Thymus (tissue), 14 donors: ENCODE results near the gene OR52N1. TPM values are rescaled to one million over a fixed set of nuclear protein-coding genes. Genes with fewer than 3 reads are reported as not detected.

Experiments
- DNase-seq, 9 donors: peaks; one replicate each; pipeline ENCODE4 v3.0.0-alpha.2; 2013; ENCODE audit warnings: low spot score in 9 of 9, low read depth in 6 of 9, missing footprints in 1 of 9
- H3K27ac ChIP-seq, 2 donors: one replicate each; pipeline ENCODE4 v1.5.1; 2013; ENCODE audit warnings: control low read depth in 1 of 2, low read depth in 1 of 2, low read length in 1 of 2, mild to moderate bottlenecking in 1 of 2, moderate library complexity in 1 of 2
- H3K27me3 ChIP-seq, 2 donors: one replicate each; pipeline ENCODE4 v1.5.1; 2013; ENCODE audit warnings: low read length in 1 of 2; ENCODE audit not compliant: control insufficient read depth in 2 of 2, insufficient read depth in 1 of 2
- H3K36me3 ChIP-seq, 2 donors: one replicate each; pipeline ENCODE4 v1.5.1; 2013; ENCODE audit warnings: low read length in 1 of 2, mild to moderate bottlenecking in 1 of 2, moderate library complexity in 1 of 2; ENCODE audit not compliant: control insufficient read depth in 2 of 2, insufficient read depth in 2 of 2
- H3K4me1 ChIP-seq, 2 donors: one replicate each; pipeline ENCODE4 v1.5.1; 2013; ENCODE audit warnings: low read length in 2 of 2; ENCODE audit not compliant: control insufficient read depth in 2 of 2, insufficient read depth in 2 of 2
- H3K4me3 ChIP-seq, 2 donors: one replicate each; pipeline ENCODE4 v1.5.1; 2013; ENCODE audit warnings: low read length in 2 of 2, control low read depth in 1 of 2, mild to moderate bottlenecking in 1 of 2
- H3K9me3 ChIP-seq, 2 donors: one replicate each; pipeline ENCODE4 v1.5.1; 2013; ENCODE audit warnings: low read length in 1 of 2, mild to moderate bottlenecking in 1 of 2; ENCODE audit not compliant: control insufficient read depth in 2 of 2, insufficient read depth in 1 of 2
- WGBS: extraction: QIAGEN DNeasy Blood & Tissue Kit; methylation state at CpG from one replicate; pipeline ENCODE4 v1.1.7; 2013; 5-methylcytosine and 5-hydroxymethylcytosine counted together
- long read RNA-seq, 10 donors: transcript quantifications; one replicate each; lab custom pipeline, GENCODE V29; 2026
- polyA plus RNA-seq: library from polyadenylated mRNA; stranded (reverse); fragments of 200-250 nt; gene quantifications from one replicate; pipeline ENCODE4 v1.2.3, GENCODE V29; 2013
- total RNA-seq: library from RNA; stranded (reverse); fragments of 120-200 nt; gene quantifications from one replicate; pipeline ENCODE4 v1.2.4, GENCODE V29; 2013
- donor health status: healthy.

The OR52N1 gene
- not detected for total RNA-seq
- polyA plus RNA-seq: not detected
- long read RNA-seq, donor 1: 0 reads
- long read RNA-seq, donor 2: 0 reads
- long read RNA-seq, donor 3: 0 reads
- long read RNA-seq, donor 4: 0 reads
- long read RNA-seq, donor 5: 0 reads
- long read RNA-seq, donor 6: 0 reads
- long read RNA-seq, donor 7: 0 reads
- long read RNA-seq, donor 8: 0 reads
- long read RNA-seq, donor 9: 0 reads
- long read RNA-seq, donor 10: 0 reads

DNA sequence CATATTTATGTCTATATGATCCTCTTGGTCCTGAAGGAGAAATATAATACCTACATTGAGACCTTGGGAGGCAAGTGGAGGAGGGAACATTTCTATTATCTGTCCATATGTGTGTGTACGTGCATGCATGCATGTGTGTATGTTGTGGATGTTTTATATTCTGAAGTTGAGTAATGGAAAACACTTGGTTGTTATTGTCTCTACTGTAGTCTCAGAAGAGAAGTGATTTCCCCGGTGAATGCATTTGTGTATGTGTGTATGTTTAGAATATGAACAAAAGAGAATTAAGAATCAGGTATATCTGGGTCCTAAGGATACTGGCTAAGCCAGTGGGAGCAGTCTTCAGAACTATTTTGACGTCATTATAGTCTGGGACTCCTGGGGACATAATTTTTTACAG, at the start of gene OR52N1:
Gene OR52N1, minus strand, starts transcription at position 101 of the 400 bp plus-strand sequence. CDS start 2,449 bp downstream, outside the sequence.
- Histone ChIP-seq H3K9me3 (no peaks in the 10 kb centered on the region), H3K4me3 (no peak within 1 kb of the TSS), H3K27me3 (no peaks in the 10 kb centered on the region), H3K4me1 (no peaks in the 10 kb centered on the region), H3K27ac (no peak within 1 kb of the TSS), H3K36me3 (no peaks in the 10 kb centered on the region)
- DNase-seq: no peak
- 94% methylated on average over 3 of the region's 3 CpGs for WGBS

DNA sequence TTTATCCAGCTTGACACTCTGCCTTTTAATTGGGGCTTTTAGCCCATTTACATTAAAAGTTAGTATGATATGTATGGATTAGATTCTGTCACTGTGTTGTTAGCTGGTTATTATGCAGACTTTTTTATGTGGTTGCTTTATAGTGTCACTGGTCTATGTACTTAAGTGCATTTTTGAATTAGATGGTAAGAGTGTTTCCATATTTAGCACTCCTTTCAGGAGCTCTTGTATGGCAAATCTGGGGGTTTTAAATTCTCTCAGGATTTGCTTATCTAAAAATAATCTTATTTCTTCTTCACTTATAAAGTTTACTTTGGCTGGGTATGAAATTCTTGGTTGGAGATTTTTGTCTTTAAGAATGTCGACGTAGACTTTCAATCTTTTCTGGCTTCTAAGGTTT, 46.6 kb upstream of the OR52N1 start:
- DNase-seq: no peak
- no peak overlapping the region for H3K4me3 ChIP-seq
- WGBS: 96% methylated on average over 2 of the region's 2 CpGs

DNA sequence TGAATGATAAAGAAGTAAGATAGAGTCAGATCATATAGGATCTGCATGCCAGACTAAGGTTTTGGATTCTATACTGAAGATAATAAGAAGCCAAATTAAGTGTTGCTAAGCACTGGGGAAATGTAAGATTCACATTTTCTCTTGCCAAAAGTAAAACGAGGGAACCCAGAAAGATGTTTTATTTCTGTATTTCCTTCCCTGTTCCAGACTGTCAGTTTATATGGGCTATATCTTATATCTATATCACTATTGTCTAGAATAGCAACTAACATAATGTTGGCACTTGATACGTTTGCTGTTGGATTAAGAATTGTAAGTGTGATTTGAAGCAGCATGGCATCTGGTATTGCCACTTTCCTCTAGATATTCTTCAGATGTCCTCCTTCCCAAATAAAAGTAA, 42.4 kb upstream of the OR52N1 start:
- WGBS: 58% methylated on average over 2 of the region's 2 CpGs
- DNase-seq: no peak

More for the DNA sequence above, 46.6 kb upstream of the OR52N1 start:
- Histone ChIP-seq H3K4me1 (no peaks in the 10 kb centered on the region), H3K27me3 (no peaks in the 10 kb centered on the region), H3K36me3 (no peaks in the 10 kb centered on the region), H3K27ac (no peak overlapping the region), H3K9me3 (no peaks in the 10 kb centered on the region)

DNA sequence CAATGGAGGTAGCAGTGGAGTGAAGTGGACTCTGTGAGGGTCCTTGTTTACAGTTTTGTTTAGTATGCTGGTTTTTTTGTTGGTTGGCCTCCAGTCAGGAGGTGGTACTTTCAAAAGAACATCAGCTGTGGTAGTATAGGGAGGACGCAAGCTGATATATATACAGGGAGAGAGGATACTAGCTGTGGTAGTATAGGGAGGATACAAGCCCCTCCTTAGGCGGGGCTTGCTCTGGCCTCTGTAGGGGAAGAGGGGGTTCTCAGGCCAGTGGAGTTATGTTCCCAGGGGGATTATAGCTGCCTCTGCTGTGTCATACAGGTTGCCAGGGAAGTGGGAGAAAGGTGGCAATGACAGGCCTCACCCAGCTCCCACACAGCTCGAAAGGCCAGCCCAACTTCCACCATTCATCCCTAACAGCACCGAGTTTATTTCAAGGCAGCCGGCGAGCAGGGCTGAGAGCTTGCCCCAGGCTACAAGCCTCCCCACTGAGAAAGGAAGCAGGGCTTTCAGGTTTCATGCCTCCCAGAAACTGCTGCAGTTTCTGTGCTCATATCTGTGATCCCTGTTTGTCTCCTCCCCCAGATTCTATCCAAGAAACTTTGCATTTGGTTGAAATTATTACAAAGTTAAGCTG, 40.2 kb upstream of the OR52N1 start:
- Histone ChIP-seq H3K4me1 (no peaks in the 10 kb centered on the region), H3K9me3 (no peaks in the 10 kb centered on the region), H3K27ac (no peak overlapping the region), H3K4me3 (no peak overlapping the region), H3K27me3 (no peaks in the 10 kb centered on the region), H3K36me3 (no peaks in the 10 kb centered on the region)
- 94% methylated on average over 6 of the region's 6 CpGs for whole genome bisulfite sequencing
- no peak for DNase-seq

More for the DNA sequence above, 42.4 kb upstream of the OR52N1 start:
- Histone ChIP-seq H3K4me3 (no peak overlapping the region), H3K4me1 (no peaks in the 10 kb centered on the region), H3K27ac (no peak overlapping the region), H3K36me3 (no peaks in the 10 kb centered on the region), H3K27me3 (no peaks in the 10 kb centered on the region), H3K9me3 (no peaks in the 10 kb centered on the region)

DNA sequence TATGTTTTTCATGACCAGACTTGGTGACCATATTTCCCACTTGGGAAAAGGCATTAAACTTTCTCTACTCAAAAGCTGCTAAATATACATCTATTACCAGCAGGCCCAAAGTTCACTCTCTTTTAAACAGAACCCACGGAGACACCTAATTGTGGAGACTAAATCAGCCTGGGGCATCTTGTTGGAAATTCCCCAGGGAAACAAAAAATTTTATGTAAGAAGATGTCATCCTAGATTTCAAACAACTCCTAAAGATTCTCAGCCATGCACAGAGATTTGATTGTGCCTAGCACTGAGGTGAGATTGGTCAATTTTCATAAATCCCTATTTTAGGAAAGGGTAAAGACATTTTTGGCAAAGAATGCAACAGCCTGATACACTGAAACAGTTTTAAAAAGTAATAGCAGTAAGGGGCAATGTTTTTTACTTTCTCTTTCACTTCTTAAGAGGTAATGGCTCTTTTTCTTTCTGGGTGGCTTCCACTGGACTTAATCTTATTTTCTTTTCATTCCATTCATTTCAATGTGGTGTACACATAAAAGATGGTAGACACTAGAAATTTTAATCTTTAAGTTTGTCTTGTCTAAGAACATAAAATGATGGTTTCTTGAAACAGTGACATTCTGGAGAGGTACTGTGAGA, 27.3 kb upstream of the OR52N1 start:
- Histone ChIP-seq H3K9me3 (no peaks in the 10 kb centered on the region), H3K4me1 (no peaks in the 10 kb centered on the region), H3K27ac (no peak overlapping the region), H3K36me3 (no peaks in the 10 kb centered on the region), H3K4me3 (no peak overlapping the region), H3K27me3 (no peaks in the 10 kb centered on the region)
- peak in 2 of 9 donors; percentile 0 to 8 for DNase-seq
- 41% methylated on average over 1 of the region's 1 CpG for WGBS

DNA sequence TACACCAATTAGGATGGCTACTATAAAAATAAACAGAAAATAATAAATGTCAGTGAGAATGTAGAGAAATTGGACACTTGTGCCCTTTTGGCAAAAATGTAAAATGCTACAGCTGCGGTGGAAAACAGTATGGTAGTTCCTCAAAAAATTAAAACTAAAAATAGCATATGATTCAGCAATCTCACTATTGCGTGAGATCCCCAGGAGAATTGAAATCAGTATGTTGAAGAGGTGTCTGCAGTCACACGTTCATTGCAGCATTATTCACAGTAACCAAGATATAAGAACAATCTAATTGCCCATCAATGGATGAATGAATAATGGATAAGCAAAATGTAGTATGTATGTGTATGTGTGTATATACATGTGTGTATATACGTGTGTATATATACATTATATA, 24.5 kb upstream of the OR52N1 start:
- Histone ChIP-seq H3K27ac (no peak overlapping the region), H3K4me1 (no peaks in the 10 kb centered on the region), H3K36me3 (no peaks in the 10 kb centered on the region), H3K27me3 (no peaks in the 10 kb centered on the region), H3K9me3 (no peaks in the 10 kb centered on the region), H3K4me3 (no peak overlapping the region)
- 42% methylated on average over 4 of the region's 4 CpGs for WGBS
- no peak for DNase-seq

DNA sequence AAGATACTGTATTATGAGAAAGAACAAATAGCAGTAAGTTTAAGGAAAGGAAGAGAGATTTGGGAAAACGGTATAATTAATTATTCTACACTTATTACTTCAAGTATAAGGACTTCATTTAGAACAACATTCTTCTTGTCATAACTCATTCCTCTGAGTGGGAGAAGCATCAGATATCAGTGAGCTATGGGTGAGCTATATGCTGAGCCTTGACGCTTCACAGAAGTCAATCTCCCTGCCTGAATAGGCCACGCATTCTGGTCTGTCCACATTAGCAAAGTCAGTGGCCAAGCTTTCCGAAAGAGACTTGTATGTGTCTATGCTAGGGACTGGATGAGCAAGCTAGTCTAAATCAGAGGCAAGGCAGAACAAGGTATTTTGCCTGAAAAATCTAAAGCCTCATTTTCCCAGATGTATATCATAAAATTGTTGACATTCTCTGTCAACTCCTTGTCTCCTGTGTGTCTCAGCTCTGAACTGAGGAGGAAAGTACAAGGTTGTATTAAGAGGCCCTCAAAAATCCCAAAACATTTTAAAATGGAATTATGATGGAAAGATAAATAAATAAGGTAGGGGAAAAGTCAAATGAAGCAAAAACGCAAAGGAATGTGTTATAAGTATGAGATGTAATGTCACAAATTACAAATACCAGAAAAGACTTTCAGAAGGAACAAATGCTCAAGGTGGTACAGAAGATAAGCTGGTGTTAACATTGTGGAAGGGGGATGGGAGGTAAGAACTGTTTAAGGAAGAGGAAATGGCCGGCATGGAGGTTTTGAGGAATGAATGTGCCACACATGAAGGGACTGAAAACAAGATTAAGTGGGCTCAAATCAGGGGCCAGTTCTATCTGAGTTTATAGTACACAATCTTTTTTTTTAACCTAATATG, 19.1 kb upstream of the OR52N1 start:
- peaks cover 0 to 7% of the 10 kb centered on the region in 2 donors for H3K4me1 ChIP-seq
- no peak for DNase-seq
- WGBS: 85% methylated on average over 6 of the region's 6 CpGs

DNA sequence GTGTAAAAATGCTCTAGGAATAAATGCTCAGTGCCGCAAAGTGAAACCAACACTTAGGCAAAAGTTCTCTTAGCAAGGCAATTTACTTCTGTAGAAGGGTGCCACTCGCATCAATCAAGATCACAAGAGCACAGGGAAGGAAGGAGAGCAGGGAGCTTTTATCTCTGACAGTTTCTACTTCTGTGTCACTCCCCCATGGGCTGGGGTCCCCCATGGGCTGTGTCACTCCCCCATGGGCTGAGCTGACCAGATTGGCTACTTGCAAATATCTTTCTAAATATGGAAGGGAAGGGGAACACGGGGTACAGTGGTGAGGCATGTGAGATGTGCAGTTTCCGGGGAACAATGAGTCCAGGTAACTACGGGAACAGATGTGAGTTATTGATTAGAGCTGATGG, 18.1 kb upstream of the OR52N1 start:
- H3K27ac ChIP-seq: no peak overlapping the region
- peak in 2 of 9 donors; percentile 9 to 23 for DNase-seq

More for the DNA sequence above, 19.1 kb upstream of the OR52N1 start:
- Histone ChIP-seq H3K9me3 (no peaks in the 10 kb centered on the region), H3K27ac (no peak overlapping the region), H3K27me3 (peaks cover 0 to 5% of the 10 kb centered on the region in 2 donors), H3K4me3 (no peak overlapping the region), H3K36me3 (no peaks in the 10 kb centered on the region)

More for the DNA sequence above, 18.1 kb upstream of the OR52N1 start:
- Histone ChIP-seq H3K9me3 (no peaks in the 10 kb centered on the region), H3K4me1 (peaks cover 0 to 7% of the 10 kb centered on the region in 2 donors), H3K36me3 (no peaks in the 10 kb centered on the region), H3K27me3 (peaks cover 0 to 5% of the 10 kb centered on the region in 2 donors), H3K4me3 (peak overlapping the region; percentile 40 to 48)
- WGBS: 12% methylated on average over 5 of the region's 5 CpGs
